Activated CD8-positive, alpha-beta memory T cell treated with anti-CD3 and anti-CD28 coated beads, Interleukin-2, amount 50 U/mL, for 4 hours (primary cell): ENCODE data around the gene CNST.
"Not testable (repeated sequence)": the region's sequence is repeated elsewhere in the genome, so short reads cannot be mapped to it uniquely, and the experiment has no call there.

ENCODE experiments used
- DNase-seq: peaks from one replicate; pipeline ENCODE4 v3.0.0-alpha.2; 2020

CNST gene

GRCh38 chr1:246559310-246559709 is 6.9 kb upstream of the CNST start:
- no peak for DNase-seq

GRCh38 chr1:246560833-246561232 is 5.4 kb upstream of the CNST start:
- DNase-seq, result not testable (repeated sequence)

GRCh38 chr1:246564839-246565750 is 1.2 kb upstream of the CNST start:
- DNase-seq, result no peak

- no peak for DNase-seq
These were observed 517 bp upstream of the CNST start for GRCh38 chr1:246565751-246566127.

GRCh38 chr1:246566813-246567645 is 773 bp downstream of the CNST start:
- peak; percentile 48 for DNase-seq

- no peak for DNase-seq
These were observed 1.5 kb downstream of the CNST start for GRCh38 chr1:246567646-246568235.

- DNase-seq, result no peak
These were observed 3.3 kb downstream of the CNST start for GRCh38 chr1:246569248-246570238.

GRCh38 chr1:246571309-246571708 is 5.1 kb downstream of the CNST start:
- not testable (repeated sequence) for DNase-seq

GRCh38 chr1:246571953-246572352 is 5.7 kb downstream of the CNST start:
- no peak for DNase-seq

GRCh38 chr1:246572785-246573184 is 6.5 kb downstream of the CNST start:
- no peak for DNase-seq

GRCh38 chr1:246573491-246573890 is 7.2 kb downstream of the CNST start:
- no peak for DNase-seq

GRCh38 chr1:246576709-246577032 is 10.4 kb downstream of the CNST start:
- DNase-seq, result no peak

GRCh38 chr1:246577082-246577719 is 10.9 kb downstream of the CNST start:
- no peak for DNase-seq

GRCh38 chr1:246577720-246578106 is 11.5 kb downstream of the CNST start:
- DNase-seq, result no peak

- no peak for DNase-seq
These were observed 13.6 kb downstream of the CNST start for GRCh38 chr1:246579818-246580217.

GRCh38 chr1:246580497-246581370 is 14.5 kb downstream of the CNST start:
- no peak for DNase-seq

- DNase-seq, result no peak
These were observed 16.2 kb downstream of the CNST start for GRCh38 chr1:246582301-246583055.

- DNase-seq, result no peak
These were observed 16.8 kb downstream of the CNST start for GRCh38 chr1:246583056-246583440.

GRCh38 chr1:246583448-246584185 is 17.4 kb downstream of the CNST start:
- no peak for DNase-seq
